ENCODE results near the gene HERC3.

Gene HERC3

DNA sequence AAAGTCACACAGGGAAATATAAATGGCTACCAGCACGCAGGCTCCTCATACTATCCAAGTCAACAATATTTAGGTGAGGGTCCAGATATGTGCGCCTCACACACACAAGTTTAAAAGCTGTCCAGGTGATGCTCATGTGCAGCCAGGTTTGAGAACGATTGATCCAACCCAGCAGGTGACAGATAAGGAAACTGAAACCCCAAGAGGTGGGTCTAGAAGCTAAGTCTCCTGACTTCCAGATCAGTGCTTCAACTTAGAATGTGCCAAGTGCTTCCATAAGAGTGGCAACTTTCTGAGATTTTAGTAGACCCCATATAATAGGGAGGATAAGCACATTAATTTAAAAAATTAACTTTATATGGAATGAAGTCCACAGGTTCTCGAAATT, 159.8 kb downstream of the HERC3 start:
- no peak for DNase-seq

DNA sequence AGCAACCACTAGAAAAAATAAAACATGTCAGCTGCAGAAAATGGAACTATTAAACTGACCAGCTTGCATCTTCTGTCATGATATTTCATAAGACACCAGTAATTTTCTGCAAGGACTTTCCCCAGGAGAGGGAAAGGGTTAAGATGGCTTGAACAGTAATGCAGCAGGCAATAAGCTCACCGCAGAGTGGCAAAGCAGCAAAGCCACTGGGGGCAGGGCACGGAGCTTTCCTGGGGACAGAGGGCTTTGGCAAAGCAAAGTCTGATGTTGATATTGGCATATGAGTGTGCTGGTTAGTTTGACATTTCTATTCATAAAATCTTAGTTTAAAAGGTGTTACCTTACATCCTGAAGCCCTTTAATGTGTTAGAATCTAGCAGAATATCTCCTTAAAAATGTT, 160.5 kb downstream of the HERC3 start:
- no peak for DNase-seq

DNA sequence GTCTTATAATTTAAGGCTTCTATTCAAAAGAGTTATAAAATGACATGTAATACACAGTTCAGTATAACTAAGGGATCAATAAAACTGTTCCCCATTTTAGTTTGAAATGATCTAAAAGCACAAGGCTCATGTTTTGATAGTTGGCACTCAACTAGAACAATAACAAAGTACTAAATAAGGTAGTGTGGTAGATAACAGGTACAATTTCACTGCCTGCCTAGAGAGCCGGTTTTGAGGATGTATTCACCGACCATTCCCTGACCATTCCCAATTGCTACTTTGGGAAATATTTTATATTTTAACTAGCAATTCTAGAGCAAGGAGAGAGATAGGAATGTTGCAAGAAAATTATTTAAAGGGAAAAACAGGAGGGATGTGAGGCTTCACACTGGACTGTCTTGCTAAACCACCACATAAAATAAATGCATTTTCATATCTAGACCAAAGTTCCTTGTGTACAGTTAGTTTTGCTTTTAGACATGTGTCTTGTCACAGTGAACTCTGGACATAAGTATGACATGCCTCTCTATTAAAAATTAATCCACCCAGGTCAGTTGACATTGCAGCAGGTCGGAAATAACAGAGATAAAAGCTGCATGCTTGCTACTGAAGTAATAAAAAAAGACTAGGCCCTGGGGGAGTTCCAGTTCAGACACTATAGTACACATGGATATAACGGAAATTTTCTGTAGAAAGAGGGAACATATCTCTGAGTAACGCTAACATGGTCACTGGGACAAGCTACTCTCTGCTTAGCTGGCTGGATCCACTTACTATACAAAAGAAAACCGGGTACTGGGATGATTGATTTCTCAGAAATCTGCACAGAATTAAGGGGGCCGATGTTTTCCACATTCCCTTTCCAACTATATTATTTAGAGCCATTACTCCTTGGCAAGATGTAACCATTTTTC, 161.6 kb downstream of the HERC3 start:
- no peak for DNase-seq

DNA sequence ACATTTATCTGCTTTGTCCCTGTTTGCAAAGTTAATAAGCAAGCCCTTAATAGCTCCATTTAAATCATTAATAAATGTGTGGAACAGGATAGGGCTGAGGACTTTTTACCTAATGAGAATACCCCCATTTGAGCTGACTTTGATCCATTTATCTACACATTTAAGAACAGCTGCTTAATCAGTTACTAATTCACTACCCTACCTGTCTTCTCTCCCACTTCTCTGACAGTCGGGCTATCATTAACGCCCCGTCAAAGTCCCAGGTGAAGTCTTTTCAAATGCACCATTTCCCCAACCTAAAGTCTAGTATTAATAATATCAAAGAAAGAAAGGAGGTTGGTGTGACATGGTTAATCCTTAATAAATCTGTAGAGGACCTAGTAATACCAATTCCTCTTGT, 162.5 kb downstream of the HERC3 start:
- no peak for DNase-seq

DNA sequence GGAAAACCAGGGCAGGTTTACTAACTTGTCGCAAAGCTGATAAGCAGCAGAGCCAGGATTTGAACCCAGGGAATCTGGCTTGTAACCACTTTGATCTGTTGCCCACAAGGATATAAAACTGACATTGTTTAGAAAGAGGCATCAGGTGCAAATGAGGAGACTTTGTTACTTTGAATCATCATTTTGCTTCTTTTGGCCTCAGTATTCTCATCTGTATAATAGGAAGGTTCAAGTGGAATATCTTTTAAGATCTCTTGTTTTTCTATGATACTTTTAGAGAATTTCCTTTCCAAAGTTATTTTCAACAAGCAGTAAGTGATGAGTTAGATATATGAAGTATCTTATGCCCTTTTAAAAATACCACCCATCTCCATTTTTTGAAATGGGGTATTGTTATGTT, 163.2 kb downstream of the HERC3 start:
- no peak for DNase-seq

DNA sequence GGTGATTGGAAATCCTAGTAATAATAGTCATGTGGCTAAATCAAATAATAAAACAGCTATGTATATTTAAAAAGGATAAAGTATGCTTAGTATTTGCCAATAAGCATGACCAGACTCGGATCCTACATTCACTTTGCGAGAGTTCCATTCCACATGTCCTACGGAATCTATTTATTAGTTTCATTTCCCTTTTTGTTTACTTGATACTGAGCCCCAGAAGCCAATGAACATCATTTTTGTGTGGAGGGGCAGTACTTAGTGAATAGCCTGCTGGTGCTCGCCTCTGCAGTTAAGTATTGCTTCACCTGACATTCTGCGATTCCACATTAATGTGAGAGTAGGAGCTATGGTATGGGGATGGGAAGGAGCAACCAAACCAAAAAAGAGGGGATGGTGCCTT, 163.9 kb downstream of the HERC3 start:
- DNase-seq = no peak

DNA sequence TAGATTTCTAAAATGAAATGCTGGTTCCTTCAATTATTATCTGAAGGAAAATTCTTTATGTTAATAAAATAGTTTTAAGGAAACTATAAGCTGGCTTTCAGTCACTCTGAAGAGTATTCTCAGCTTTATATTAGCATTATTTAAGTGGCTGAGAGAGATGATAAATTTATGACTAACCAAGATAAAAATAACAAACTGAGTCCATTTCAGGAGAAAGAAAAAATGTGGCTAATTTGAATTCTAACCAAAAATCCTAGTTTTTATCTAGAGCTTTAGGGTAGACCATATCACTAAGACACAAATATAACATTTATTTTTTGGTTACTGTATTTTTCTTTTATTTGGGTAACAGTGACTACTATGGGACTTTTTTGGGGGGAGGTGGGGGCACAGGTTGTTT, 164.8 kb downstream of the HERC3 start:
- no peak for DNase-seq

DNA sequence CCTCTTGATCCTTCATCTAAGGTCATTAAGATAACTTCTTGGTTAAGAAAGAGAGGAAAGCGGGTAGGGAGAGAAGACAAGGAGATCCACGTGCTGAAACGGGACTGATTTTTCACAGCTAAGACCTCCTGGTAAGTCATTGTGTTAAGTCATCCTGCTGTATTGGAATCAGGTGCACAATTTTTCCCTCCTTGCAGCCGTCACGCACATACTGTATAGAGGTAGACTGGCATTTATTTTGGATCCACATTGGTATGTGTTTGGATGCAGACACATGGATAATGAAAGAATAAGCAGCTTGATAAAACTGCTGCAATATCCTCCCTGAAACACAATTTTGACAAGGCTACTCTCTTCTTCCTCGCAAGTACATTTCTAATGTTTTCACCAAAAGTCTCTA, 165.5 kb downstream of the HERC3 start:
- DNase-seq = no peak

Data from NCI-H1436 (cell line).